VCaP (cell line): ENCODE measurements around the gene CAMK1G.
A peak's percentile ranks its signal among the peaks of the same experiment; 100 is the strongest.

Experiments used
- H3K27ac ChIP-seq: fragments of 450-650 bp; 2 replicates; pipeline ENCODE4 v1.5.1; 2017
- TF ChIP-seq, protein P1 (sequence below): fragments of 450-650 bp; conservative IDR thresholded peaks from 2 replicates; pipeline ENCODE4 v1.5.1; 2017; ENCODE audit warnings: mild to moderate bottlenecking, moderate library complexity

The CAMK1G gene

GRCh38 chr1:209565759-209566678 is 17.5 kb upstream of the CAMK1G start:
- no peak overlapping the region for H3K27ac ChIP-seq
- TF ChIP-seq, protein P1, sequence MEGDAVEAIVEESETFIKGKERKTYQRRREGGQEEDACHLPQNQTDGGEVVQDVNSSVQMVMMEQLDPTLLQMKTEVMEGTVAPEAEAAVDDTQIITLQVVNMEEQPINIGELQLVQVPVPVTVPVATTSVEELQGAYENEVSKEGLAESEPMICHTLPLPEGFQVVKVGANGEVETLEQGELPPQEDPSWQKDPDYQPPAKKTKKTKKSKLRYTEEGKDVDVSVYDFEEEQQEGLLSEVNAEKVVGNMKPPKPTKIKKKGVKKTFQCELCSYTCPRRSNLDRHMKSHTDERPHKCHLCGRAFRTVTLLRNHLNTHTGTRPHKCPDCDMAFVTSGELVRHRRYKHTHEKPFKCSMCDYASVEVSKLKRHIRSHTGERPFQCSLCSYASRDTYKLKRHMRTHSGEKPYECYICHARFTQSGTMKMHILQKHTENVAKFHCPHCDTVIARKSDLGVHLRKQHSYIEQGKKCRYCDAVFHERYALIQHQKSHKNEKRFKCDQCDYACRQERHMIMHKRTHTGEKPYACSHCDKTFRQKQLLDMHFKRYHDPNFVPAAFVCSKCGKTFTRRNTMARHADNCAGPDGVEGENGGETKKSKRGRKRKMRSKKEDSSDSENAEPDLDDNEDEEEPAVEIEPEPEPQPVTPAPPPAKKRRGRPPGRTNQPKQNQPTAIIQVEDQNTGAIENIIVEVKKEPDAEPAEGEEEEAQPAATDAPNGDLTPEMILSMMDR: peak; percentile 83

DNA sequence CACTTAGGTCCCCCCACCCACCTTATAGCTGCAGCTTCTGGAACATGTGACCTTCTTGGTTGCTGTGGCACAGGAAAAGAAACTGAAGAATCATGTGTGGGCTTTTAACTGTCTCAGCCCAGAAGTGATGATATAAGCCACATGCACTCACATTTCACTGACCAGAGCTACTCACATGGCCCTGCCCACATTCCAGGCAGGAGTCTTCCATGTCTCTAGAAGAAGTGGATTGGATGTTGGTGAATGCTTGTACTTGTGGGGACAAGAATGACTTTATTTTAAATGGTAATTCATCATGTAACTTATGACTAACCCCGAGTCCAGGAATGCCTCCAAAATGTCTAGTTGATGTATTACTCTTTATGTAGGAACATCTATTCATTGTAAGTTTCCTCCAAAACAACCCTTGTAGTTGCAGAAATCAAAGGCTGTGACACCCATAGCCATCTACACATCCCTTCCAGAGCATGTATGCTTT is 15.8 kb upstream of the CAMK1G start:
- TF ChIP-seq, protein P1: no peak

GRCh38 chr1:209569455-209570207 is 13.9 kb upstream of the CAMK1G start:
- H3K27ac ChIP-seq: no peak overlapping the region
- TF ChIP-seq, protein P1: peak; percentile 94

More for the DNA sequence above, 15.8 kb upstream of the CAMK1G start:
- H3K27ac ChIP-seq: no peak overlapping the region

DNA sequence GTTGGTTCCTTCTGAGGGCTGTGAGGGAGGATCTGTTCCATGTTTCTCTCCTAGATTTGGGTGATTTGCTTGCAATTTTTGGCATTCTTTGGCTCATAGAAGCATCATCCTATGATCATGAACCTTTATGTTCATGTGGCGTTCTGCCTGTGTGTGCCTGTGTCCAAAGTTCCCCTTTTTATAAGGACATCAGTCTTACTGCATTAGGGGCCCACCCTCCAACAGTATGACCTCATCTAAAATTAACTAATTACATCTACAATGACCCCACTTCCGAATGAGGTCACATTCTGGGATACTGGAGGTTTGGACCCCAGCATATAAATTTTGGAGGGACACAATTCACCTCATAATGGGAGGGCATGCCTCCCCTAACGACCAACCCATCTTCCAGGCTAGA is 12.8 kb upstream of the CAMK1G start:
- no peak overlapping the region for H3K27ac ChIP-seq
- TF ChIP-seq, protein P1: no peak

DNA sequence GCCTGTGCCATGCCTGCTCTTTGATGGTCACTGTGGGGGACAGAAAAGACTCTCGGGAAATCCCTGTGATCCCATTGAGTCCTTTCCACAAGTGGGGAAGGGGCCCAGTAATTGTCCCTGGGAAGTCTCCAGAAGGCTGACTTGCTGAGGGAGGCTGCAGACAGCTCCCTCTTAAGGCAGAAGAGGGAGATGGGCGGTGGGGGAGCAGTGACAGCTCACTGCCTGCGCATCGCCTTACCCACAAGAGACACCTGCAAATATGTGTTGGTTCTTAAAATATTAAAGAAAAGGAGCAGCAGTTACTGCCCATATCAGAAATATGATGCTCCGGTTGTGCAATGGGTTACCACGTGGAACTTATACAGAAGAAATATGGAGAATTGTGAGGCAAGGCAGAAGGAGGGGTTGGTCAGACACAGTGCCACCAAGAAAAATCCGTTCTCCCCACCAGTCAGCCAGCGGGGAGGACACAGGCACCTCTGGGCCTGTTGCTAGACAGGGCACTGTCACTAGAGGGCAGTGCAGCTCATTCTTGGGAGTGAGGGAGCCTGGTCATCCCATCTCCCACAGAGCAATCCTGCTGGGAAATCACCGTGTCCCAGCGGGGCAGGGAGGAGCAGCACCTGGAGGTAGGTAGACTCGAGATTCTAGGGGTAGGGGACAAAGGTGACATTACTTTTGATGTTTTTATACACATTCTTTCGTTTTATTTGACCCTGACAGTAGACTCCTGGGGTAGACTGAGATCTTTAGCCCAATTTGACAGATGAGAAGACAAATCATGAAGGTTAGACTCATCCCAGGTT is 6.9 kb upstream of the CAMK1G start:
- TF ChIP-seq, protein P1: peak; percentile 94
- H3K27ac ChIP-seq: no peak overlapping the region

DNA sequence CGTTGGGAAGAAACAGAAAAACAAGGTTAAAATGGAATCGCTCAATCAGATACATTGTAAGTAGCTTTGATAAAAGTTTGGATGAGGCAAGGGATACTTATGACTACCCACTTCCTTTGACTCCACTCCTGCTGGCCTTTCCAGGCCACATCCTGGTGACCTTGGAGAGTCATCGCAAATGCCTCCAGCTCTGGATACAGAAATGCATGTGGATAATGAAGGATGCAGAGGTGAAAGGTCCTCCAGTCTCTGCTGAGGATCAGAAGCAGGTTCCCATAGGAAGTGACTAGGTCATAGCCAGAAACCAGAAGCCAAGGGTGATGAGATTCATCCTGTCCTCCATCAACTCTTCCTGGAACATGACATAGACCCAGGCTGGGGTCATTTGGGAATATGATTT is 6.2 kb upstream of the CAMK1G start:
- TF ChIP-seq, protein P1: no peak

More for the DNA sequence above, 6.2 kb upstream of the CAMK1G start:
- H3K27ac ChIP-seq: no peak overlapping the region
